HG03097 (cell line): Measurements from ENCODE around the gene MEN1.
A peak's percentile ranks its signal among the peaks of the same experiment; 100 is the strongest.

Source experiments
- ATAC-seq: cut with Tn5 transposase; IDR thresholded peaks from one replicate; pipeline ENCODE4 v1.9.1; 2021; ENCODE audit not compliant: unreplicated experiment, low FRiP score

Gene MEN1

DNA sequence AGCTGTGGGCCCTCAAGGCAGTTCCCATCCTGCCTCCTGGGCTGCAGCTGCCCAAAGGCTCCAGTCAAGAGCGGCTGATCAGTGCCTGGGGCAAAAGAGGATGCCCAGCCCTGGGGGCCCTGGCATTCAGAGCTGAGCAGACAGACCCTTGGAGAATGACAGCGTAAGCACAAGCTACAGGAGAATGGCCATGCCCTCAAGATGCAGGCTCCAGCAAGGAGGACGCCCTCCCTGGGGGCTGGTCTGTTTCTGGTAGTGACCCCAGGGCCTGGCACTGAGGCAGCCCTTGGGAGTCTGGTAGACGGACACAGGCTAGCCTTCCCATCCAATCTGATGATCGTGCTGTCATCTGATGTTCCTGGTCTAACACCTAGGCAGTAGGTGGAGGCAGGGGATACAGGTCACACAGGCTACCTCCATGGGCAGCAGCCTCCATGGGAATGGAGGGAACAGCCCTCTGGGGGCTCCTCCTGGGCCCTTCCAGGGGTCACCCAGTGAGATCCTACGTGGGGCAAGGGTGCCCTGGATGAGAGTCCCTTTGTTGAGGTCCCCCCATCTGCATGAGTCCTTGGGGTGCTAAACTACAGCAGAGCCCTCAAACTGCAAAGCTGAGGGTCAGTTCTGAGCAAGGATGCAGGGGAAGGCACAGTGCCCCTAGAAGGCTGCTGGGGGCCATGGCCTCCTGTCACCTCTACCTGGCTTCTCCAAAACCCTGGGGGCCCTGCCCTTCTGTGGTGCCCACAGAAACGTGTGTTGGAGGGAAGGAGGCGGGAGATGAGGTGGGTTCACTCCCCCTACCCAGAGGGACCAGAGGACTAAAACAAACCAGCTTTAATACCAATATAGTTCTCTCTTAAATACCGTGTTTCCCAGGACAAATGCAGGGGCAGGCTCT, 21.8 kb downstream of the MEN1 start:
- no peak for ATAC-seq

DNA sequence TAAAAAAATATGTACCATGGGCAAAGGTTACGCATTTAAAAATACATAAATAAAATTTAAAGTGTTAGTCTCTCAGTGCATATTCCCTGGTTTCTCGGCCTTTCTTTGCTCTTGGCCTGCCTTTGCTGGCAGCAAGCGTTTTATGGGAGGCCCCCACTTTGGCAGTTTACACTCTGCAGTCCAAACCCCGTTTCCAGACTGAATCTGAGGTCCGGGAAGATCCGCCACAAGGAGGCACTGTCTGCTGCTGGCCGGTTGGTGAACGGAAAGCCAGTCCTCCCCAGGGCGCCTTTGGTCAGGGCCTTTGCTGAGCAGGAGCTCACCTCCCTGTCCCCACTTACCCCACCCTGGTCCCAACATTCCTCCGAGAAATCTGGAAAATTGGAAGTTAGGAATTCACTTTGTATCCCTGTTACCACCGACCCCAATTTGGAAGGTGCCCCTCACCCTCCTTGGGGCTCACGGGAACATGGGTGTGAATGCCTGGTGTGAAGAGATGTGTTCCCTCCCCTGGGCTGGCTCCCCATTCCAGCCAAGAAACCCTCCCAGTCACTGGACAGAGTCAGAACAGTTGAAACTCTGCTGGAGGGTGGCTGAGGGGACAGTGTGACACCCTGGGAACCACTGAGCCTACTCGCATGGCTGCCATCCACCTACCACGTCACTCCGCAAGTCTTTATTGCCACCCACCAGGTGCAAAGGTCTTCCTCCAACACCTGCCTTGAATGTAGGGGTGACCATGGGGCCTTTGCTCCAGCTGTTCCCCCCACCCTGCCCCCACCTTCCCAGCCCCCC, 22.6 kb downstream of the MEN1 start:
- ATAC-seq: no peak

DNA sequence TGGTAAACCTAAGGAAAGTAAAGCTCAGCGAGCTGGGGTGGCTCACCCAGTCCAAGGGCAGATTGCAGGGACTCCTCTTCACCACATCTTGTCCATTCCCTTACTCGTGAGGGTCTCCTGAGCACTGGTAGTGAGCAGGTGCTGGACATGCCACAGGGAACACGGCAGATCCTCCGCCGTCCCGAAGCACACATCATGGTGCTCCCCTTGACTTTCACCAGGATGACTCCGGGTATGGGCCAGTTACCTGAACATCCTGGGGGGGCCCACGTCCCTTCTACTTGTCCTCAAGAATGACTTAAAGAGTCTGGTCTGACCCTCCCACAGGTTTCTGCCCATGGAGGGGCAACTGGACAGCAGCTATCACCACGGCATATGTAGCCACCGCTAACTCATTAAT, 24.0 kb downstream of the MEN1 start:
- ATAC-seq: no peak

DNA sequence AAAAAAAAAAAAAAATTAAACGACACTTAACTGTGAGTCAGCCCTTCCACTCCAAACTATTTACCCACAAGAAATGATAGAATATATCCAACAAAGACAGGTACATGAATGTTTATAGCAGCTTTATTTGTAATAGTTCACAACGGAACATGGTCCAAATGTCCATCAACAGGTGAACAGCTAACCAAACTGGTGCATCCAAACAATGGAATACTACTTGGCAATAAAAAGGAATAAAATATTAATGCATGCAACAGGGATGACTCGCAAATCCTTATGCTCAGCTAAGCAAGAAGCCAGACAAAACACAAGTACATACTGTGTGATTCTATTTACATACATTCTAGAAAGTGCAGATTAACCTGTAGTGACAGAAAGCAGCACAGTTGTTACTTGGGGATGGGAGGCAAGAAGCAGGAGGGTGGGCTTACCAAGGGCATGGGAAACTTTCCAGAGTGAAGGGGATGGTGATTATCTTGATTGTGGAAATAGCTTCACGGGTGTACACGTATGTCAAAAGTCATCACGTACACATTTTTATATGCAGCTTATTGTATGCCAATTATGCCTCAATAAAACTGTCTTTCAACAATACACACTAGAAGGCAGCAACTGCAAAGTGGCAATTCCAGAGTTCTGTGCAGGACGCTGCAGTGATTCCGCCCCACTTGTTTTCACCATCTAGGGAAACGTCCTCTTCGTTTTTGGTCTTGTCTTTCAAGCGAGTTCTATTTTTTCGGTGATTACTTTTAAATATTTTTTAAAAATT, 25.4 kb downstream of the MEN1 start:
- no peak for ATAC-seq

DNA sequence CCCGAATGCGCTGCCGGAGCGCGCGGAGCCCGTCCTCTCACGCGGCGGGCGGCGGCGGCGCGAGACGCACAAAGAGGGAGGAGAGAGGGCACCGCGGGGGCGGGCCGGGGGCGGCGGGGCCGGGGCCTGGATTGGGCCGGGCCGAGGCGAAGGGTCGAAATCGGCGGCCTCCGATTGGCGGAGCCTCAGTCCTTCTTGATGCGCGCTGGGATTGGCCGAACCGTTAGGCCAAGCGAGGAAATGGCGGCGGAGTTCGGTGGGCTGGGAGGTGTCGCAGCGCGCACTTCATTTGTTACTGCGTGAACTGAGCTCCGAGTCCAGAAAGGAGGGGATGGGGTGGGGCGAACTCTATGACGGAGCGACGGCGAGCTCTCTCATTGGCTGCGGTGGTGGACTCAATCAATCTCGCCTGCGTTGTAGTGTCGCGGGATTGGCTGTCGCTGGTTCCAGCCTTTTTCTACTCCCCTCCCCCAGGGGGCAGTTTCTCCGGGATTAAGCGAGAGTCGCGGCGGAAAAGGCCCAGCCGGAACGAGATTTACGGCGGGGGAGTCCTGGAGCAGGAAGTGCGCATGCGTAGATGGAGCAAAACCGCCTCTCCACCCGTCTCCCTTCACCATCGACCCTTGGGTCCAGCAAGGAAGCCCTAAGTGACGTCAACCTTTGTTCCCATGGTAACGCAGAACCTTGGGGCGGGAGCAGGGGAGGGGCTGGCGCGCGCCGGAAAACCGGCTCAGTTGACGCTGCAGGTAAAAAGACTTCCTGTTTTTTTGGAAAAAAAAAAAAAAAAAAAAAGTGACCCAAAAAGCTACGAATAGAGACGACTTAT, 31.7 kb downstream of the MEN1 start, which contains the start of gene SF1:
Gene SF1 (minus strand): TSS at position 70 of the 826 bp plus-strand sequence. CDS start 150 bp downstream, outside the sequence.
- peak; percentile 78 for ATAC-seq

DNA sequence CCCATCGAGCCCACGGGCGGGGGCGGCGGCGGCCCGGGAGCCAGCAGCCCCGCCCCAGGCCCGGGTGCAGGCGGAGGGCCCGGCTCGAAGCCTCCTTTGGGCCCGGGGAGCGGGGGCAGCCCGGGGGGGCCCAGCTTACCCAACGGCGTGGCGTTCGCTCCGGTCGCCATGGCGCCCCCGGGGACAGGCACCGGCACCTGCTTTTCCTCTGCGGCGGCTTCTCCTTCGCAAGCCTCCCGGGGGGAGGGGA, 32.2 kb downstream of the MEN1 start:
- no peak for ATAC-seq

DNA sequence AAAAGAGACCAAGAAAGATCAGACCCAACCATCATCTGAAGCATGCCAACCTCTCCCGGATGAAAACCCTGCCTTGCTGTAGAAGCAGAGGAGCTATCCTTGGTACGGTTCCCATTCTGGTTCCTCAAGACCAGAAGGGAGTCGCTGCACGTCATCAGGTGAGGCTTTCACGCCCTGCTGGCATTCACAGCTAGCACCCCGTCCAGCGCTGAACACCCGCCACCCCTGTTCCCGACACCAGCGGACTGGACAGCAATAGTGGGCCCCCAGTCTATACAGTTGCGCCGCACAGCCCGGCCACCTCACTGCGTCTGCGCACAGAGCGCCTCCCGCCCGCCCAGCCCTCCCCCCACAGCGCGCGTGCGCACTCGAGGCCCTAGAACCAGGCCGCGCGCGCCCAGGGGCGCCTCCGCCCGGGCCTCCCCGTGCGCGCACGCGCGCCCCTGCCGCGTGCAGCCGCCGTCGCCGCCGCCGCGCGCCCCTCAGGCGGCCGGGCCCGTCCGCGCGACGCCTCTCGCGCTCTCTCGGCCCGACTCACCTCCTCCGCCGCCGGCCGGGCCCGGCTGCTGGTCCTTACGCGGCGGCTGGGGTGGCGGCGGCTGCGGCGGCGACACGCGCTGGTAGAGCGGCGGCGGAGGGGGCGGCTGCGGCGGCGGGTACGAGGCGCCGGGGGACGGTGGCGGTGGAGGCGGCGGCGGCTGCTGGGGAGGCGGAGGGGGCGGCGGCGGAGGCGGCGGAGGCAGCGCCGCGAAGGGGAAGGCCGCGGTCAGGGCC, 32.7 kb downstream of the MEN1 start:
- no peak for ATAC-seq

DNA sequence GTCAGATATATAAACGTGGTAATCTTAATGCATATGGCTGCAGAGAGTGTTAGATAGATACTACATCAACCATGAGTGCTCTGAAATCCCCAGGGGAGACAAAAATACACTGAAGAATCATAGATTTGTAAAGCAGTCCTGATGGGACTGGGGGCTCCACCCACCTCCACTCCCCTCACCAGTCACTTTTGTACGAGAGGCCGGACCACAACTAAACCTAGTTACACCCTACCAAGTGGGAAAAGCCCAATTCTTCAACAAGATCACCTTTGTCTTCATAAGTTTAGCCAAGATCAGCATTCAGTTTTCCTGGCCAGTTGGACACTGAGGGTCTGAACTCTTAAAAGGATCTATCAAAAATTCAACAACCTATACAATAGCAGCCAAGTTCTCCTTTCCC, 33.5 kb downstream of the MEN1 start:
- ATAC-seq: no peak

DNA sequence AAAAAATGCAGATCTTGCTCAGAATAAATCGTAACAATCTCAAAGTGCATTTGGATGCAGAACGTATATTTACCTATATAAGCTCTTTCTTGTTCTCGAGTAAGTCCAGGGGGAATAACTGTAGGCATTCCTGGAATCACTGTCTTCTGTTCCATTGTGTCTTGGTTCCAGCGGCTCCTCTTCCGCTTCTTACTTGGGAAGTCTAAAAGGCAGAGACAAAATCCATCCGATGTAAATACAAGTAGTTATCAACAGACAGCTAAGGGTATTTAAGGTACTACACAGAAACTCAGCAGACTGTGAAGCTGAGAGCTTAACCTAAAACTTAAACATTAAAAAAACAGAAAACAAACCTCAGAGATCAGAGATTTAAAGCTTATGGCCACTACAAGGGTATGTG, 33.9 kb downstream of the MEN1 start:
- no peak for ATAC-seq

DNA sequence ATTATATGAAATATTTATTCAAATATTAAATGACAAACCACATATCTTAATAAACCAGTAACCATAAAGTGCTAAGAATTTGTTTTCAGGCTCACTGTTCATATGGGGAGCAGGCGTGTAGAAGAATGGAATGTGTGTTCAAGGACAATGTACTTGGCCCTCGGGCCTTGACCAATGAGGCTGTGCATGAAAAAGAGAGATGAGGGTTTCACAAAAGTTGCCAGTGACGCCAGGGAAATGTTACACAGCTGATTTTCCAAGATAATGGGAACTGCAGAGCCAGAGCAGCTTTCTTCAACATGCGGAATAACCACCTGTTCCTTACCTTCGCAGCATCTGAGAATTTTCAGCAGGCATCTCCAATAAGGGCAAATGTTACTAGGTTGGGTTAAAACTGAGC, 36.2 kb downstream of the MEN1 start:
- no peak for ATAC-seq

DNA sequence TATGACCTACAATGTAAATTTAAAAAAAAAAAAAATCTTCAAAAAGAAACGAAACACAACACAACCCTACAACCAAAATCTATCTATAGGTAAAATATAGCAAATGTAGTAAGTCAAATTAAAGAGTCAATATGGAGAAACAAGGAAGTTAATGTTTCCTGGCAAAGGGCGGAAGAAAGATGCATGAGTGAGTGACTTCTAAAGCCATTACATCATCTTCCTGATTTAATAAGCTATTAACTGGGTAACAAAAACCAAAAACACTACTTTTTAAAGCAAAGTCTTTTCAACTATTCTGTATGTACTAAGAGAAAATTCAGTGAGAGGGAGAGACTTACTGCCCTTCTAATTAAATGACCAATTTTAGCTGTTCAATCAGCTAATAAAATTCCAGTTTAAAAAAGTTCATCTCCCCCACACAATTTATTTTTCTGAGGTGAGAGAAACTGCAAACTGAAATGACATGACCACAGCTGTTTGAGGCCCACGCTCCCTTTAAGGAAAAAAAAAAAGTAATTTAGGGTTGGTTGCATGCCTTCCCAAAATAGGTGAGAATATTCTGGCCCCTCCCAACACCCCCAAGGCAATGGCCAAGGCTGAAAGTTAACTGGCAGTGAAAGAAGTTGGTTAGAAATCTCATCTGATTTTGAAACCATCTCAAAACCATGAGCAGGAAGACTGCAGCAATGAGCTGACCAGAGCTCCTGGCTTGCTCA, 37.9 kb downstream of the MEN1 start:
- no peak for ATAC-seq

DNA sequence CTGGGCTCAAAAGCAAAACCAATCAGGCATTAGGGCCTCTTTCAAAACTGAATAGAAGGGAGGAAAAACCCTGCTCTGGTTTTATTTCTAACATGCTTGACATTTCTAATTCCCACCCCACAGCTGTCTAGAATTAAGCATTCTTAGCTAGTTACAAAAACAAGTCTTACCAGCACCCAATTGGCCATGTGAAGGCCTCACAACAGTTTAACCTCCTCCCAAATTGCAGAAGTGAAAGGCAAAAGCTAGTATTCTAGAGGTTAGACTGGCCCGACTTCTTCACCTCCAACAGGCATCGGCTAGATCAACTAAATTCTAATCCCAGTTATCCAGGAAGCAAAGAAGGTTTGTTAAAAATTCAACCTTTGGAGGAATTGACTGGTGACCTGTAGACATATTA, 38.5 kb downstream of the MEN1 start:
- no peak for ATAC-seq

DNA sequence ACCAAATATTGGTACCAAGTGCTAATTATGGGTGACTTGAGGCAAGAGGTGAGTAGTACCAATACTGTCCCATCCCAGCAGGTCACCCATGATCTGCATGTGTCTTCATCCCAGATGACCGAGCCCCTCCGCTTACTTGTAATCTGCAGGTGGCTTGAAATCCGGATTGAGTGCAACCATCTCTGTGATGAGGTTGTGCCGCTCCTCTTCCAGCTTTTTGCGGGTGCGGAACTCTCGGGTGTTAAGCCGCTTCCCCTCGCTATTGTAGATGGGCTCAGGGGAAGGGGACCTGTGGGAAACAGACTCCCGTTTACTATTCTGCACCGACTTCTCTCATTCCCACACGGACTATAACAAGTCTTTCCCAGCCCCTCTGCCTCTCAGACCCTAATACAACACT, 40.2 kb downstream of the MEN1 start:
- ATAC-seq: no peak

DNA sequence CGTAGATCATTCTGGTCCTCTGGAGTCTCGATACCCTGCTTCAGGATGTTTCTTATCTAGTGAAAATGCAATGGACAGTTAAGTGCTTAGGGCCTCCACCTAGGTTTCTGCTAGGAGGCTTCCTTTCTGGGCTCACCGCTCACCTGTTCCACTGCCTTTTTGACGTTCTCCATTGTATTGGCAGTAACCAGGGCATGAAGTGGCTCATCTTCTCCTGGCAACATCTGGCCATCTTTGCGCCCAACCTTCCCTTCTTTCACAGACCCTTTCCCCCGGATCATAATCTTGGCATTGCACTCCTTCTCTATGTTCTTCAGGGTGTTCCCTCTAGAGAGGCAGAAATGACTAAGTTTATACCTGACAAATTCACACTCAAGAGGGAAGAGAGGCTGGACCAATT, 41.1 kb downstream of the MEN1 start:
- no peak for ATAC-seq

DNA sequence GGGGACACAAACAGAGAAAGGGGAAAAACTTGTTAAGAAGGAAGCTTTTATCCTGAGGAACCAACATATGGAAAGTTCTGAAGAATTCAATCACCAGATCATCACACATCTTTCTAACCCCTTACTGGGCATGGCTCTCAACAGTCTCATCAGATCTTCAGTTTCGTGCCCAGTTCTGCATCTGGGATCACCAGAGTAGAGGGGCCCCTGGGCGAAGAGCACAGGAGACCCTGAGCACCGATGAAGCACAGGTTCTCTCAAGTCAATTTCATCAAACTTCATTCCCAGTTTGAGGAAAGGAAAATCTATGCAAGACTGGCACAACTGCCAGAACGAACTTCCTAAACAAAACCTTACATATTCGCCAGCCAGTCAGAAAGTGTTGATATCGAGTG, 42.1 kb downstream of the MEN1 start:
- no peak for ATAC-seq

DNA sequence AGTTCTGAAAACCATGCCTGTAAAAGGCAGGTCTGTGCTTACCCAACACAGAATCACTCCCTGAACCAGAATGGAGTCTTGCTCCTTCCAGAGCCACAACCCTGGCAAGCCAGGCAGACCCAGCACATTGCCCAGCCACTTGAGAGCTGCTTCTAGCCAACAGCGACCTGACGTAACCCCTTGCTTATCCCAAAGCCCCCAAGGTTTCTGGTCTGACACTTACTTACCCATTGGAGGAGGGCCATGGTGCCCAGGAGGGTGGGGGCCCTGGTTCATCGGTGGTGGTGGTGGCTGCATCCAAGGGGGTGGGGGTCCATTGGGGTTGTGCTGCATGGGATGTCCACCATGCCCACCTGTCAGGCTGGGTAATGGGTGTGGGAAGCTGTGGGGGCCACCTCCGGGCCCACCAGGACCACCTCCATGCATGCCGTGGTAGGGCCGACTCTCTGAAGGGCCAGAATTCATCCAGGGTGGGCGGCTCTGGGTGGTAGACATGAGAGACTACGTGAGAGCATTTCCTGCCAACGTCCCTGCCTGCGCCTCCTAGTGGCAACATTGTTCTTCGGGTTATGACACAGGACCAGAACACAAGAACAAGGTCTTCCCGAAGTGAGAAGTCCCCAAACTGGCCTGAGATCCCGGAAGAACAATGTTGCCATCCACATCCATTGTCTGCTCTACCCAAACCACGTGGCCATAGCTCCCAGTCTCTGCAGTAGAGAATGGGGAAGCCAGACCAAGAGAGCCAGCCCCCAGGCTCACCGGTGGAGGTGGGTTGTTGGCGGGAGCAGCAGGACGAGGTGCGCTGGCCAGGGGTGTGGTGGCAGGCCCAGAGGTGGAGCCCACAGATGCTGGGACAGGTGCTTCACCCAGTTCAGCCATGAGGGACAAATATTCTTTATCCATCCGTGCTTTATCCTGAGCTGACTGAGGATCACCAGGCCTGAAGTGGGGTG, 42.7 kb downstream of the MEN1 start:
- ATAC-seq: no peak

DNA sequence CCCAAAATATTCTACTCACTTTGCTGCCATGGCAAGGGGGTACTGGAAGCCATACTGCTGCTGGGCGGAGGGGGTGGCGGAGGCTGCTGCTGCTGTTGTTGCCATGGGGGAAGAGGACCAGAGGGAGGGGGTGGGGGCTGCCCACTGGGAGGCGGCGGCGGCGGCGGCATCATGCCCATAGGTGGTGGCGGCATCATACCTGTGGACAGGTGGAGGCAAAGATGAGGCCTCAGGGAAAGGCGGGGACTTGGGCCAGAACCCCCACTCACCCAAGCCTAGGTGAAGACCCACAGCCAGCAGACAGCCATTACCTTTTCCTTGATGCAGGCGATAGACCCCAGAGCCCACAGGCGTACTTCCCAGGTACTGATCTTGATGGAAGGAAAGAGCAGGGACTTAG, 43.5 kb downstream of the MEN1 start:
- no peak for ATAC-seq
